Right forelimb (tissue), 1 donor: Measurements from ENCODE around the gene PGAP6.
"Not testable (repeated sequence)": the region's sequence is repeated elsewhere in the genome, so short reads cannot be mapped to it uniquely, and the experiment has no call there.

Experiments used
- DNase-seq: peaks from one replicate; pipeline ENCODE4 v3.0.0-alpha.2; 2018

The PGAP6 gene

DNA sequence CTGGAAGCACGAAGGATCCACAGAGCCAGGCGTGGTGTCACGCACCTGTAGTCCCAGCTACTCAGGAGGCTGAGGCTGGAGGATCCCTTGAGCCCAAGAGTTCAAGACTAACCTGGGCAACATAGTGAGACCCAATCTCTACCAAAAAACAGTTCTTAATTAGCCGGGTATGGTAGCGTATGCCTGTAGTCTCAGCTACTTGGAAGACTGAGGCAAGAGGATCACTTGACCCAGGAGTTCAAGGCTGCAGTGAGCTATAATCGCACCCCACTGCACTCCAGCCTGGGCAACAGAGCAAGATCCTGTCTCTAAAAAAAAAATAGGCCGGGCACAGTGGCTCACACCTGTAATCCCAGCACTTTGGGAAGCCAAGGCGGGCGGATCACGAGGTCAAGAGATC, 33.3 kb downstream of the PGAP6 start:
- DNase-seq = not testable (repeated sequence)

DNA sequence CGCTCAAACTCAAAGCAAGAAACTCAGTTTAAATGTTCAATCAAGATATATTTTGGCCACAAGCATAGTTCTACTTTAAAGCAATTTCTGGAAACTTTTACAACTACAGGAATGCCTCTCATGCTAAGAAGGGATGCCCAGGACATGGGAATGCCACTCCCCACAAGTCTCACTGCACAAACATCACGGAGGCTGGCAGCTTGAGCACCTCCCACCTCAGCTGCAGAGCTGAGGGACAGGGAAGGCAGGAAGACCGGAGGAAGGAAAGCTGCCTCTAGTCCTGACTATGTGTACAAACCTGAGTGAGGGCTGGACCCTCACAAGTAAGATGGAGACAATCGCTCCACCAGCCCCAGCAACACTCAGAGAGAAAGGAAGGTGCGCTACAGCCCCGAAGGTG, 34.6 kb downstream of the PGAP6 start:
- DNase-seq = no peak

DNA sequence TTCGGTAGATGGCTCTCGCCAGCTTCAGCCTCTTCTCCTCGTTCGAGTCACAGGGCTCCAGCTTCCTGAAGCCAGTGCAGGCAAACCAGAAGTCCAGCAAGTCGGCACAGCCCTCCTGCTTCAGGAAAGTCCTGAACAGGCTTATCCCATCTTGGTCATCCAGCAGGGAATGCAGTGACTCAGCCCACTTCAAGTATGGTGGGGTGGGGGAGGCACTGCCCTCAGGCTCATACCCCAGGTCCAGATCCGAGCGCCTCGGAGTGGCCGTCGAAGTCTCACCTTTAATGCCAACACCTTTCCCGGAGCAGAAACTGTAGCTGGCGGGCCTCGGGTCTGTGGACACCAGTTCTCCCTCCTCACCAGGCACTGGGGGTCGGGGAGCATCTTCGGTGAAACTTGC, 35.2 kb downstream of the PGAP6 start:
- no peak for DNase-seq

DNA sequence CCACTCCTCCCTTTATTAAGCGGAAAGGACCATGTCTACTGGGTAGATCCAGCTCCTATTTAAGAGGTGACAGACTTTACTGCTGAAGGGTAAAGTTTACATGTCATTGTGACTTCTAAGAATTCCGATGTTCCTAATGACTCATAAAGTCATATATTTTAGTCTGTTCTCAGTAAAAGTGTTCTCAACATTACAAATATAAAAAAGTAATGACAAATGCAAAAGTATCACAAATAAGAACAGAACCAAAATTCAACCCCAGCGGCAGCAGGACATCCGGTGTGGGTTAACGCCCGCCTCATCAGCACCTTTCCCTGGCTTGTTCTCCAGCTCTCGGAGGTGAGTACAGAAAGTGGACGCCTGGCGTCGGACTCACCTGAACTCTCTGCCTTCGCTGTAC, 36.0 kb downstream of the PGAP6 start:
- DNase-seq = no peak

DNA sequence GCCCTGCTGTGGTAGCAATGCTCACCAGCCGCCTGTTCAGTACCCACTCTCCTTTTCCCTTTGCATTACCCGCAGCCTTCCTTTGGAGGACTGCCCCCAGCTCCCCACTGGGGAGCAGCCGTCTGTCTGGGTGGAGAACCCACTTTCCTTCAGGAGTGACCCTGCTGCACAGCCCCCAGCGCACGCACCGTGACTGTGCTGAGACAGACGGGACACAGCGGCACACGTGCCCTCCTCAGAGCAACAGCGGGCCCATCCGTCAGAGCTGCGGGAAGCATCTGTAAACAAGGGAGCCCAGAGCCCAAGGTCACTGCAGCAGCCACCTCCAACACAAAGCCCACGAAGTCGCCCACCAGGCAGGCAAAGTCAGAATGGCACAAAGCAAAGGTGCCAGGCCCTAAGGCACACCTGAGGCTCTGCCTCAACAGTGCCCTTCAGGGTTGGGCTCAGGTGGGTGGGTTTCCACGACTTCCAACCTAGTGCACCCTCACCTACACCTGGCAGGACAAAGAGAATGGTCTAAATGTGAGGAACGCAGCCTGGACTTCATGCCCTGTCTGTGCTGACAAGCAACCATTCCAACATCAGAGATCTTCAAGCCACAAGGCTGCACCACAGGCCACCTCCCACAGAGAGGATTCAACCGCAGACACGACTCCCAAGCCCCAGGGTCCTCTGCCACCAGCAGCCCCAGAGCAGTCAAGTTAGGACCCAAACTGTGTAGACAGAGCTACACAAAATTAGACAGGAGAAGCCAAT, 39.1 kb downstream of the PGAP6 start:
- DNase-seq = no peak

DNA sequence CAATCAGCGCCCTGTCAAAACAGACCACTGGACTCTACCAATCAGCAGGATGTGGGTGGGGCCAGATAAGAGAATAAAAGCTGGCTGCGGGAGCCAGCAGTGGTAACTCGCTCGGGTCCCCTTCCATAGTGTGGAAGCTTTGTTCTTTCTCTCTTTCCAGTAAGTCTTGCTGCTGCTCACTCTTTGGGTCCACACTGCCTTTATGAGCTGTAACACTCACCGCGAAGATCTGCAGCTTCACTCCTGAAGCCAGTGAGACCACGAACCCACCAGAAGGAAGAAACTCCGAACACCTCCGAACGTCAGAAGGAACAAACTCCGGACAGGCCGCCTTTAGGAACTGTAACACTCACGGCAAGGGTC, 39.8 kb downstream of the PGAP6 start:
- not testable (repeated sequence) for DNase-seq

DNA sequence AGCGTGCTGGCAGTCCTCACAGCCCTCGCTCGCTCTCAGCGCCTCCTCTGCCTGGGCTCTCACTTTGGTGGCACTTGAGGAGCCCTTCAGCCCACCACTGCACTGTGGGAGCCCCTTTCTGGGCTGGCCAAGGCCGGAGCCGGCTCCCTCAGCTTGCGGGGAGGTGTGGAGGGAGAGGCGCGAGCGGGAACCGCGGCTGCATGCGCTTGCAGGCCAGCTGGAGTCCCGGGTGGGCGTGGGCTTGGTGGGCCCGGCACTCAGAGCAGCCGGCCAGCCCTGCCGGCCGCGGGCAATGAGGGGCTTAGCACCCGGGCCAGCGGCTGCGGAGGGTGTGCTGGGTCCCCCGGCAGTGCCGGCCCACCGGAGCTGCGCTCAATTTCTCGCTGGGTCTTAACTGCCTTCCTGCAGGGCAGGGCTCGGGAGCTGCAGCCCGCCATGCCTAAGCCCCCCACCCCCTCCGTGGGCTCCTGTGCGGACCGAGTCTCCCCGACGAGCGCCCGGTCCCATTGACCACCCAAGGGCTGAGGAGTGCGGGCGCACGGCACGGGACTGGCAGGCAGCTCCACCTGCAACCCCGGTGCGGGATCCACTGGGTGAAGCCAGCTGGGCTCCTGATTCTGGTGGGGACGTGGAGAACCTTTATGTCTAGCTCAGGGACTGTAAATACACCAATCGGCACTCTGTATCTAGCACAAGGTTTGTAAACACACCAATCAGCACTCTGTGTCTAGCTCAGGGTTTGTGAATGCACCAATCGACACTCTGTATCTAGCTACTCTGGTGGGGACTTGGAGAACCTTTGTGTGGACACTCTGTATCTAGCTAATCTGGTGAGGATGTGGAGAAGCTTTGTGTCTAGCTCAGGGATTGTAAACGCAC, 40.4 kb downstream of the PGAP6 start:
- DNase-seq = not testable (repeated sequence)

DNA sequence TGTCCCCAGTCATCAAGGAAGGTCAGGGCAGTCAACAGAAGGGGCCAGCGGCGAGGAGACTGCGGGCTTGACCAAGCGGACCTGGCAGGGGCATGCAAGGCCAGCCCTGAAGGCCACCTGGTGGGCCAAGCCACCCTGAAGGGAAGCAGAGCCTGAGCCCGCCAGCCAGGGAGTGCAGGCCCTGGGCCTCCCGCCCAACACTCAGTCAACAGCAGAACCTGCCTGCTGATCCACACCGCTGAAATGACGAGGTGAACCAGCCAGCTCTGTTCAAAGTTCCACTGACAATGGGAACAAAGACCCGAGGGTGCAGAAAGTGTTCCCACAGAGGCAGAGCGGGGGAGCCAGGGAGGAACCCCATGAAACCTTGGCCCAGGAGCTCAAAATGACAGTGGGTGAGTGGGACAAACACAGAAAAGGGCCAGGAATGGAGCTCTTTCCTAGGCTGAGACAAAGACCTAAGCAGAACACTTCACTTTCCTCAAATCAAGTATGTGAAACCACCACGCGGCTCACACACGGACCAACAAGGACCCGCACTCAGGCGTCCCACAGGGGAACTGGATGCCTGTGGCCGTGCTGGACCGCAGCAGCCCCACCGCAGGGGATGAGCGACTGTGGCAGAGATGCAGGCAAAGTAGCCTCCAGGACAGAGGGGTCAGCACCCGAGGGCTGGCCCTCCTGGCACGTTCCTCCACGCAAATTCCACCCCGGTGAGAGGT, 41.2 kb downstream of the PGAP6 start:
- no peak for DNase-seq

DNA sequence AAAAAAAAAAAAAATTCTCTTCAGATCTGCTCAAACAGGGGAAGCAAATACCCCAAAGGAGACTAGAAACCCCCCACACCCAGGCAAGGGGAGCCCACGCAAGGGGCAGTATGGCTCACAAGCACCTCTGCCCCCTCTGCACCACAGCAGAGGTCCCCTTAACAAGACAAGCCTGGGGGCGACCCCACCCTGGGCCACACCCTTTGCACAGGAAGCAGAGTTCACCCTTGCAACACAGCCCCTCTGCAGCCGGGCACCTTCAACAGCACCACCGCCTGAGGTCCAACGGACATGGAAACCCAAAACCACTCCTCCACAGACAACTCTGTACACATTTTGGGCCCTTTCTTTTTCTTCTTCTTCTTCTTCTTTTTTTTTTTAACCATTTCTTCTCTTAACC, 42.1 kb downstream of the PGAP6 start:
- DNase-seq = no peak

DNA sequence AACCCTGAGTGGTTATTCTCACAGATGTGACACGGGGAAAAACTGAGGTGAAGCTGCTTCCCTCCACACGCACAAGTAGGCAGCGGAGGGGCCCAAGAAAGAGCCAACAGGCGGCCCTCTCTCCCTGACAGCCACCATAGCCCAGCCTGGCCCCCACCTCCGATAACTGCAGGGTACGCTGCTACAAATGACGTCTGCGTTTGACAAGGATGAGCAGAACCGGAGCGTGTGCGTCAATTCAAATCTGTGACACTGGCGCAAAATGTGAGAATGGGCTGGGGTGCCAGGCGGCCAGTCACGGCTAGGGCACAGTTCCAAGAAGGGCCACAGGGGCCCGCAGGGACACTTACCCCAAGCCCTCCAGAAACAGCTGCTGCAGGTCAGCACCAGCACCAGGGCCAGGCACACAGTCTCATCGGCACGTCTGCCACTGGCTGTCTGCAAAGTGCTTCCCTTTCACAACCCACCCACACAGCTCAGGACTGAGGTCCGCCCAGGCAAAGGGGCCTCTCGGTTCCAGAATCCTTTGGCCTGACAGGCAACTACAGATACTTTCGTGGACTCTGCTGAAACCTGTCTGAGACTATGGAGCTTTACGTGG, 43.7 kb downstream of the PGAP6 start:
- DNase-seq = no peak

DNA sequence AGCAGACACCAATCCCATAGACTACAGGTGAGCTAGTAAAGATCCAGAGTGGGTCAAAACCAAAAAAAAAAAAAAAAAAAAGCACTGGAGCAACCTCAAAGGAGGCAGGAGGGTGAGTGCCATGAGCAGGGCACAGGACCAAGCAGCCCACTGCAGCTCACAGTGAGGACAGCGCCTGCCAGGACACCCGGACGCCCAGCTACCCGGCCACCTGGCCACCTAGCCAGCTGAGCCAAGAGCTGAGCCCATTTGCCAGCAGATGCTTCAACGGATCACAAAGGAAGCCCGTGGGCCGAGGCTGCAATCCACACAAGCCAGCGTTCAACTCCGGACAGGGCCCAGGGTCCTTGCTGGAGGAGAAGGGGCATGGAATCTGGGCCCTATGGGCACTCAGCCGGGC, 44.3 kb downstream of the PGAP6 start:
- no peak for DNase-seq

DNA sequence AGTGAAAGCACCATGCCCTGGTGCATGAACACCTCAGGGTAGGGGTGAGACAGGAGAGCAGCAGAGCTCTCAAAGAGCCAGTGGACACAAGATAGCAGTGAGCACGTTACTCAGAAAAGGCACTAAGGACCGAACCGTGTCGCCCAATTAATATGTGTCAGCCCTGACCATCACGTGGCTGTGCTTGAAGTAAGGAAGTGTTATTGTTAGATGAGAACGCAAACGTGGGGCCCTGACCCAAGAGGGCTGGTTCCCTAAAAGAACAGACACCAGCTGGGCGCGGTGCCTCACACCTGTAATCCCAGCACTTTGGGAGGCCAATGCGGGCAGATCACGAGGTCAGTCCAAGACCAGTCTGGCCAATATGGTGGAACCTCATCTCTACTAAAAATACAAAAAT, 45.5 kb downstream of the PGAP6 start:
- no peak for DNase-seq

DNA sequence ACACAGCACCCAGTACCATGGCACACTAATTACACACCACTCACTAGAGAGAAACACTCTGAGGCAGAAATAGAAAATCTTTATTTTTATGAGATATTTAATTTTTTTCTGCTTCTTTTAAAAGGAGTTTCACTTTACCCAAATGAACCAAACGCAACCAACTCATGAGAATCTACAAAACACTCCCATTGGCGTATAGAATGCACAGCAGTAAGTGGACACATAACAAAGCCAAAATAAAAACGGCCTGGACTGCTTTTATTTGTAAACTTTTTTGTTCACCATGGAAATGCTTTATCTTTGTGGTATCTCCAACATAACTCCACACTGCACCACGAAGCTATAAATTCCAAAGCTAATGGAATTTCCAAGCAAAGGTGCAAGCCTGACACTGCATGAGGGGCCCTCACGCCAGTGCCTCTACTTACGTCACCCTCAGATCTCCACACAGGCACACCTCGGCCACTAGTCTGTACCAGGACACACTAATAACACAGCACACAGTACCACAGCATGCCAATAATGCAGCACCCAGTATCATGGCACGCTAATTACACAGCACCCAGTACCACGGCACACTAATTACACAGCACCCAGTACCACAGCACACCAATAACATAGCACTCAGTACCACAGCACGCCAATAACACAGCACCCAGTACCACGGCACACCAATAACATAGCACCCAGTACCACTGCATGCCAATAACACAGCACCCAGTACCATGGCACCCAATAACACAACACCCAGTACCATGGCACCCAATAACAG, 46.7 kb downstream of the PGAP6 start:
- DNase-seq = not testable (repeated sequence)

DNA sequence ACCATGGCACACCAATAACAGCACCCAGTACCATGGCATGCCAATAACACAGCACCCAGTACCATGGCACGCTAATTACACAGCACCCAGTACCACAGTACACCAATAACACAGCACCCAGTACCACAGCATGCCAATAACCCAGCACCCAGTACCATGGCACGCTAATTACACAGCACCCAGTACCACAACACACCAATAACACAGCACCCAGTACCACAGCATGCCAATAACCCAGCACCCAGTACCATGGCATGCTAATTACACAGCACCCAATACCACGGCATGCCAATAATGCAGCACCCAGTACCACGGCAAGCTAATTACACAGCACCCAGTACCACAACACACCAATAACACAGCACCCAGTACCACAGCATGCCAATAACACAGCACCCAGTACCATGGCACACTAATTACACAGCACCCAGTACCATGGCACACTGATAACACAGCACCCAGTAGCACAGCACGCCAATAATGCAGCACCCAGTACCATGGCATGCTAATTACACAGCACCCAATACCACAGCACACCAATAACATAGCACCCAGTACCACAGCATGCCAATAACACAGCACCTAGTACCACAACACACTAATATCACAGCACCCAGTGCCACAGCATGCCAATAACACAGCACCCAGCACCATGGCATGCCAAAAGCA, 47.5 kb downstream of the PGAP6 start:
- not testable (repeated sequence) for DNase-seq

DNA sequence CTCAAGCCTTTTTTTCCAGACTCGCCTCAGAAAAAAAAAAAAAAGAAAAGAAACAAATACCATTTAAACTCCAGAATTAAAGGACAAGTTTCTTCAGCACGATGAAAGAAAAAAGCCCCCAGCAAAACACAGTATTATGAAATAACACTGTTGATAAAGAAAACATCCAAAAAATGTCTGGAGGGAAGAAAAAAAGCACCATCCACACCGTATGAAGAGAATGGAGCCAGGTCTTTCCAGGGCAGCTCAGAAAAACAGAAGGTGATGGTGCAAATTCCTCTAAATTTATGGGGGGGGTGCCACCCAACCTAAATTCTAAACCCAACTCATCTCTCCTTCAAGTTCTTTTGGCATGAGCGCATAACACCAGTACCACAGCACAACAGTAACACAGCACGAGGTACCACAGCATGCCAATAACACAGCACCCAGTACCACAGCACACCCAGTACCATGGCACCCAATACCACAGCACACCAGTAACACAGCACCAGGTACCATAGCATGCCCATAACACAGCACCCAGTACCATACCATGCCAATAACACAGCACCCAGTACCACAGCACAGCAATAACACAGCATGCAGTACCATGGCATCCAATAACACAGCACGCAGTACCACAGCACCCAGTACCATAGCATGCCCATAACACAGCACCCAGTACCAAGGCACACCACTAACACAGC, 48.2 kb downstream of the PGAP6 start:
- DNase-seq = no peak

DNA sequence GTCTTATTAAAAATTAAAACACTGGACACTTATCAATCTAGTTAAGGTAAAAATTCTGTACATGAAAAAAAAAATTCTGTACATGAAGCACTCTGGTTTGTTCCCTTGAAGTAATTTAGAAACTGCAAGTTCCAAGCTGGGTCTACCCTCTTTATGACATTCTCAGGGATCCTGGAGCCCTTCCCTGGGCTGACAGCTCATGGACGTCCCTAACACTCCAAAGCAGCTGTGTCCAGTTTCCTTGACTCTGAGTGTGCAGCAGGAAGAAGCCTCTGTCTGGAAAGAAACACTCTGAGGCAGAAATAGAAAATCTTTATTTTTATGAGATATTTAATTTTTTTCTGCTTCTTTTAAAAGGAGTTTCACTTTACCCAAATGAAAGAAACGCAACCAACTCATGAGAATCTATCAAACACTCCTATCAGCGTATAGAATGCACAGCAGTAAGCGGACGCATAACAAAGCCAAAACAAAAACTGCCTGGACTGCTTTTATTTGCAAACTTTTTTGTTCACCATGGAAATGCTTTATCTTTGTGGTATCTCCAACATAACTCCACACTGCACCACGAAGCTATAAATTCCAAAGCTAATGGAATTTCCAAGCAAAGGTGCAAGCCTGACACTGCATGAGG, 50.5 kb downstream of the PGAP6 start:
- not testable (repeated sequence) for DNase-seq

DNA sequence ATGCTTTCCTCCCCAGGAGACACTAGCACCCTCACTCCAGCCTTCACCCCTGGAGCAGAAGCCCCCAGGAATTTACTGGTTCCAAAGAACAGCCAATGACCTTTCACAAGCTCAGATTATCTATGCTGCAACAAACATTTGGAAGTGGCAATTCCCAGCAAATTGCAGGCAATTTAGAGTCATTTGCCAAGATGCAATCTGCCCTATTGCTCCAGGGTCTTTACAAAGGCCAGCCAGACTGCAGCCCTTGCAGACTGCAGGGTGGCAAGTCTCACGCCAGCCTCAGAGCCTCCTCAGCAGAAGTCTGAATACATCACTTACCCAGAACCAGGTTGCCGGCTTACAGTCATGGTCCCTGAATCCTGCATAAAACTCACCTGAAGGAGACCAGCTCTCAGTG, 51.0 kb downstream of the PGAP6 start:
- DNase-seq = no peak

DNA sequence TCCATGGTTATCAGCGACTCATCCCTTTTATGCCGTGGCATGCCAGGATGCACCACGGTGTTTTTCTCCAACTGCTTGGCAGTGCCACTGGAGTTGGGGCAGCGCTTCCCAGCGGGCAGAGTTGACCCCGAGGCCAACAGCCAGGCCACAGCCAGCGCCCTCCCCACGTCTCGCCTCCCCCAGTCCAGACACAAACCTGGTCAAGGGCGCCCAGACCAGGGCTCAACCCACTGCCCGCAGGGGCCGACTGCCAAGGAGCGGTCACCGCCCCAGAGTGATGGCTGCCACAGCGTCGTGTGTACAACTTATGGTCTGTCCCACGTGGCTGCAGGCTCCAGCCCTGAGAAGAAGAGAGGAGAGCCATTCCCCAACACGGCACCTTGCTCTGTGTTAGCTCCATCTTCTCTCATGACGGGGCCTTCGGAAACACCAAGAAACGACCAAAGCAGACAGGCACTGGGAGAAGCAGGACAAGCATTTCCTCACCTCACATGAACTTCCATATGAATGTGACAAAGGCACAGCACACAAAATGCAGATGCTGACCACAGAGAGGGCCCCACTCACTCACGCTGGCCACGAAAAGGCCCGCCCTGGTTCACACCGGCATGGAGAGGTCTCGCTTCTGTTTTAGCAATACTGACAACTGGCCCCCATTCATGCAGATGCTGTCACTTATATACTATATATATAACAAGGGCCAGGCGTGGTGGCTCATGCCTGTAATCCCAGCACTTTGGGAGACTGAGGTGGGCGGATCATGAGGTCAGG, 56.2 kb downstream of the PGAP6 start:
- no peak for DNase-seq

DNA sequence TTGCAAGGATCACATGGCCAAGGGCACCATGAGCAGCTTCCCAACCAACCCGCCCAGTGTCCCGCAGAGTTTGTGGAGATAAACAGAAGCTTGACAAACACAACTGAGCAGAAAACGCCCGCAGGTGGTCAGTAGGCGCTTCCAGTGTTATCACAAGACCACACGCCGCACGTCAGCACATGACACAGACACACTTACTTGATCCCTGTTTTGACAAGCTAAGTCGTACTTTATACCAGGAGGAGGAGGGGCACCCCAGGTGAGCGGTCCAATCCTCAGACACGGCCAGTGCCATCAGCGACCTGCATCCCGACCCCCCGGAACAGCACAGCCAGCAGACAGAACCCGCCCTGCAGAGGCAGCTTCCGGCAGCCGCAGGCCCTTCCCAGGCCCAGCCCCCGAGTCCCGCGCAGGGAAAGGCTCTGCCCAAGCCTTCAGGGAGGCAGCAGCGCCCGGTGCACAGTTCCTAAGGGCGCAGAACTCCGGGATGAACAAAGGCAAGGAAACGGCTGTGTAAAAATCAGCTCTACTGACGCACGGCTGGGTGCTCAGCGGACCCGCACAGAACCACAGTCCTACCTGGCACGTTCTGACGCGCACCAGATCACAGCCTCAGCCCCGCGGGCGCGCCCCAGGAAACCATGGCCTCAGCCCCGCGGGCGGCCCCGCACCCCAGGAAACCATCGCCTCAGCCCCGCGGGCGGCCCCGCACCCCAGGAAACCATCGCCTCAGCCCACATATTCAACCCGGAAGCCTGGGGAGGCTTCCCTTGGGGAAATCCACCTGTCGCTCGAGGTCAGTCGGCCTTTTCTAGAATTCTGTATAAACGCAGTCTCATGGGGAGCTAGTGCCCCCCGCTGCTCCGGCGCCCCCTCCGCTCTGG, 57.1 kb downstream of the PGAP6 start:
- no peak for DNase-seq
